DND-41 (cell line): ENCODE data around the gene PIPOX.

Experiments used
- ATAC-seq: fragments of 200-7000 bp; cut with Tn5 transposase; 3 replicates; pipeline ENCODE4 v1.9.1; 2021; ENCODE audit warnings: low read depth; ENCODE audit not compliant: insufficient read depth
- DNase-seq: peaks from one replicate; pipeline ENCODE4 v3.0.0-alpha.2; 2020
- H2AFZ ChIP-seq: 2 replicates; pipeline ENCODE4 v1.6.0; 2012; ENCODE audit warnings: low read depth, low read length
- H3K27ac ChIP-seq: 2 replicates; pipeline ENCODE4 v1.5.1; 2012; ENCODE audit warnings: low read length, inconsistent platforms
- H3K27me3 ChIP-seq: fragments of 200-600 bp; sonication (generic); 2 replicates; pipeline ENCODE4 v1.6.0; 2012; ENCODE audit warnings: low read length, mild to moderate bottlenecking, inconsistent platforms; ENCODE audit not compliant: insufficient read depth, poor library complexity
- H3K36me3 ChIP-seq: 2 replicates; pipeline ENCODE4 v1.5.1; 2012; ENCODE audit warnings: low read length, inconsistent platforms; ENCODE audit not compliant: insufficient read depth
- H3K4me1 ChIP-seq: 2 replicates; pipeline ENCODE4 v1.5.1; 2012; ENCODE audit warnings: mild to moderate bottlenecking, low read length; ENCODE audit not compliant: insufficient read depth
- H3K4me2 ChIP-seq: 2 replicates; pipeline ENCODE4 v1.6.0; 2012; ENCODE audit warnings: mild to moderate bottlenecking, moderate library complexity, low read length, inconsistent platforms; ENCODE audit not compliant: insufficient read depth
- H3K4me3 ChIP-seq, 2 experiments: fragments of 200-600 bp in 1 of 2; shearing (Covaris generic) in 1 of 2; 2 replicates each; pipeline ENCODE4 v1.5.1; 2012 to 2016; ENCODE audit warnings: inconsistent platforms in 2 of 2, low read length in 2 of 2, mild to moderate bottlenecking in 2 of 2, low read depth in 1 of 2, moderate library complexity in 1 of 2
- H3K79me2 ChIP-seq: 2 replicates; pipeline ENCODE4 v1.6.0; 2012; ENCODE audit warnings: low read length, inconsistent platforms; ENCODE audit not compliant: insufficient read depth
- H3K9ac ChIP-seq: 2 replicates; pipeline ENCODE4 v1.6.0; 2012; ENCODE audit warnings: low read depth, mild to moderate bottlenecking, inconsistent platforms, low read length, moderate library complexity
- H3K9me3 ChIP-seq: 2 replicates; pipeline ENCODE4 v1.5.1; 2012; ENCODE audit warnings: low read length, moderate library complexity, mild to moderate bottlenecking, inconsistent platforms; ENCODE audit not compliant: insufficient read depth, severe bottlenecking
- H4K20me1 ChIP-seq: 2 replicates; pipeline ENCODE4 v1.6.0; 2012; ENCODE audit warnings: low read length; ENCODE audit not compliant: insufficient read depth
- CTCF ChIP-seq: IDR thresholded peaks from 2 replicates; pipeline ENCODE4 v1.5.1; 2012; ENCODE audit warnings: borderline replicate concordance, low read length, moderate library complexity, mild to moderate bottlenecking; ENCODE audit not compliant: poor library complexity, severe bottlenecking; ENCODE audit errors: extremely low read depth
- EZH2 ChIP-seq: IDR thresholded peaks from 3 replicates; pipeline ENCODE4 v1.6.1; 2012; ENCODE audit warnings: borderline replicate concordance, low read depth, mild to moderate bottlenecking, moderate library complexity, low read length, inconsistent platforms; ENCODE audit not compliant: severe bottlenecking

The PIPOX gene

DNA sequence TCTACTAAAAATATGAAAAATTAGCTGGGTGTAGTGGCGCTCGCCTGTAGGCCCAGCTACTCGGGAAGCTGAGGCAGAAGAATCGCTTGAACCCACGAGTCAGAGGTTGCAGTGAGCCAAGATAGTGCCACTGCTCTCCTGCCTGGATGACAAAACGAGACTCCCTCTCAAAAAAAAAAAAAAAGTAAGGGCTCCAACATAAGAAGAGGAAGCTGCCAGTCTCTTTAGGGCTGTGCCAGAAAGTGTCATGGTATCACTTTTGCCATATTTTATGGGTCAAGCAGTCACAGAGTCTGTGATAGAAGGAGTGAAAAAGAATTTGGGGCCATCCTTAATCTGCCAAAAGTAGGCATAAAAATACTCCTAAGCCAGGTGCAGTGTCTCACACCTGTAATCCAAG lies 1.4 kb upstream of the PIPOX start:
- Histone ChIP-seq H3K27ac (no peak overlapping the region), H3K79me2 (no peaks in the 10 kb centered on the region), H4K20me1 (no peaks in the 10 kb centered on the region), H3K9ac (no peak overlapping the region), H3K9me3 (no peaks in the 10 kb centered on the region), H3K4me2 (no peak overlapping the region), H3K4me3 (no peak overlapping the region), H3K4me1 (peaks cover 8% of the 10 kb centered on the region; the same call in 1 of the 2 replicates), H3K36me3 (no peaks in the 10 kb centered on the region), H2AFZ (no peak overlapping the region), H3K27me3 (peaks cover 6% of the 10 kb centered on the region)
- ATAC-seq (no peak), DNase-seq (no peak)
- TF ChIP-seq CTCF (no peak), EZH2 (no peak)

DNA sequence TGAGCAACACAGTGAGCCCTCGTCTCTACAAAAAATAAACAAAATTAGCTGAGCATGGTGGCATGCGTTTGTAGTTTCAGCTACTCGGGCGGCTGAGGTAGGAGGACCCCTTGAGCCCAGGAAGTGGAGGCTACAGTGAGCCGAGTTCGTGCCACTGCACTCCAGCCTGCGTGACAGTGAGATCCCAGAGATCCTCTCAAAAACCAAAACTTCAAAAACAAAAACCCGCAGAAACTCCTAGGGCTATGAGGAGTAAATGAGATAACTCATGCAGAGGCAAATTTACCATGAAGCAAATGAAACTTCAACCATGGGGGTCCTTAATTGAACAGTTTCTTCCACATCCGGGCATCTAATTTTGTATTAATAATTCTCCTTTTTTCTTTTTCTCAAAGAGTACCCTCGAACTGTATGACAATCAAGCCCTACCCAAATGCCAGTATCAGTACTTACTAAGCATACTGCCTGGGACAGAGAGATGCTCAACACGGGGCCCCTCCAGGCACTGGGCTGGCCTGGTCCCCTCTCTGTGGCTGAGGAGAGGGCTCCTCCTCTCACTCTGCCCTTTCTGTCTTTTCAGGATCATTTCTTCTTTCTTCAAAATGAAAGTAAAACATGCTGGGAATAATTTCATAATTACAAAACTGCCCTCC lies 789 bp upstream of the PIPOX start:
- Histone ChIP-seq H3K27ac (no peak overlapping the region), H3K36me3 (no peaks in the 10 kb centered on the region), H4K20me1 (no peaks in the 10 kb centered on the region), H3K4me3 (no peak overlapping the region), H3K27me3 (peaks cover 6% of the 10 kb centered on the region), H3K4me2 (no peak overlapping the region), H3K79me2 (no peaks in the 10 kb centered on the region), H2AFZ (no peak overlapping the region), H3K9me3 (no peaks in the 10 kb centered on the region), H3K9ac (no peak overlapping the region), H3K4me1 (peaks cover 8% of the 10 kb centered on the region; the same call in 1 of the 2 replicates)
- no peak for TF ChIP-seq CTCF
- no peak for DNase-seq
- peak; percentile 52; the same call in 2 of the 3 replicates for ATAC-seq

- Histone ChIP-seq H2AFZ (no peak overlapping the region), H3K36me3 (no peaks in the 10 kb centered on the region), H4K20me1 (no peaks in the 10 kb centered on the region), H3K4me2 (no peak overlapping the region), H3K9ac (no peak overlapping the region), H3K4me1 (peaks cover 21% of the 10 kb centered on the region), H3K27me3 (no peaks in the 10 kb centered on the region), H3K4me3 (no peak overlapping the region), H3K27ac (no peak overlapping the region), H3K9me3 (no peaks in the 10 kb centered on the region), H3K79me2 (no peaks in the 10 kb centered on the region)
- ATAC-seq, result no peak
- TF ChIP-seq EZH2, result no peak
- TF ChIP-seq CTCF, result no peak
- DNase-seq, result no peak
These were observed 701 bp downstream of the PIPOX start for GRCh38 chr17:29043539-29044145.
